ENCODE measurements around the gene COG7.

GRCh38 chr16:23486480-23486879 lies 33.5 kb upstream of the COG7 start:
- TF ChIP-seq CTCF (tag by site-specific recombination; IDR thresholded peaks at IDR 0.05): no peak
- TF ChIP-seq ZNF24 (tag by site-specific recombination; IDR thresholded peaks at IDR 0.05): no peak
- TF ChIP-seq KLF1 (tag by site-specific recombination; IDR thresholded peaks at IDR 0.05): no peak
- TF ChIP-seq ZNF792 (tag by site-specific recombination; IDR thresholded peaks at IDR 0.05): no peak
- no peak for TF ChIP-seq GLI2 (tag by site-specific recombination; IDR thresholded peaks at IDR 0.05; ENCODE audit: borderline replicate concordance, low read depth)
- no peak for TF ChIP-seq REPIN1 (tag by site-specific recombination; IDR thresholded peaks at IDR 0.05; ENCODE audit: low read depth)
- TF ChIP-seq SP2 (tag by site-specific recombination; IDR thresholded peaks at IDR 0.05): no peak
- TF ChIP-seq ZNF785 (tag by site-specific recombination; IDR thresholded peaks at IDR 0.05): no peak
- no peak for TF ChIP-seq EGR2 (tag by site-specific recombination; IDR thresholded peaks at IDR 0.05; ENCODE audit: low read depth)
- TF ChIP-seq ZFP37 (tag by site-specific recombination; IDR thresholded peaks at IDR 0.05): no peak
- TF ChIP-seq YY1 (tag by site-specific recombination; IDR thresholded peaks at IDR 0.05): no peak
